HCT116 (cell line): Measurements from ENCODE around the gene MOV10L1. TPM values are rescaled to one million over a fixed set of nuclear protein-coding genes. Genes with fewer than 3 reads are reported as not detected.

Source experiments
- ATAC-seq: fragments of 200-7000 bp; cut with Tn5 transposase; 2 replicates; pipeline ENCODE4 v1.9.1; 2020; ENCODE audit warnings: mild to moderate bottlenecking, moderate library complexity
- BruUV-seq: library from RNA; stranded (reverse); fragments of 400-500 nt; replicated peaks from 2 replicates; lab custom pipeline; 2021; lab: Mats Ljungman, UMichigan
- CTCF ChIA-PET: fragments of 300-600 bp; sonication (Branson Sonifier 250); formaldehyde crosslinking; loops from one replicate; lab custom pipeline; 2021; ENCODE audit warnings: antibody characterized with exemption; lab: Charles Lee
- POLR2A ChIA-PET: fragments of 300-600, 350-600 bp; sonication (Branson Sonifier 250); formaldehyde crosslinking; loops from one replicate; lab custom pipeline; 2021; ENCODE audit warnings: antibody characterized with exemption; lab: Charles Lee
- RAD21 ChIA-PET, 2 experiments: fragments of 300-600 bp; sonication (Branson Sonifier 250); formaldehyde crosslinking; loops; one replicate each; lab custom pipeline; 2023; ENCODE audit warnings: low total read pairs in 2 of 2; ENCODE audit not compliant: uncharacterized antibody in 2 of 2, unreplicated experiment in 2 of 2, low non-redundant PET in 1 of 2; lab: Charles Lee
- DNase-seq: peaks from one replicate; pipeline ENCODE4 v3.0.0-alpha.2; 2010; ENCODE audit warnings: low read depth, low spot score
- H2AFZ ChIP-seq: fragments of 200-600 bp; shearing (Covaris generic), sonication (generic); 2 replicates; pipeline ENCODE4 v1.6.1; 2017; ENCODE audit warnings: low read depth, mixed run types, mixed read lengths, antibody characterized with exemption, low read length; ENCODE audit not compliant: poor library complexity, severe bottlenecking
- H3K27ac ChIP-seq: 2 replicates; pipeline ENCODE4 v1.5.1; 2012; ENCODE audit warnings: low read depth, low read length
- H3K27me3 ChIP-seq: fragments of 200-600 bp; sonication (generic); 2 replicates; pipeline ENCODE4 v1.6.1; 2016; ENCODE audit warnings: mixed run types, low read length, mixed read lengths; ENCODE audit not compliant: insufficient read depth
- H3K36me3 ChIP-seq, 2 experiments: fragments of 200-500 bp in 1 of 2; fragments of 200-600 bp in 1 of 2; sonication (Bioruptor generic) in 1 of 2; sonication (generic) in 1 of 2; 2 replicates each; pipeline versions ENCODE4 v1.5.1 to v1.6.1; 2014 to 2016; ENCODE audit warnings: low read length in 2 of 2, inconsistent platforms in 1 of 2, mixed read lengths in 1 of 2, mixed run types in 1 of 2; ENCODE audit not compliant: insufficient read depth in 2 of 2, control insufficient read depth in 1 of 2
- H3K4me1 ChIP-seq, 2 experiments: fragments of 200-600 bp in 1 of 2; sonication (generic) in 1 of 2; 2 replicates each; pipeline versions ENCODE4 v1.5.1 to v1.6.1; 2012 to 2017; ENCODE audit warnings: low read length in 2 of 2, inconsistent platforms in 1 of 2, mild to moderate bottlenecking in 1 of 2, mixed read lengths in 1 of 2, mixed run types in 1 of 2, moderate library complexity in 1 of 2; ENCODE audit not compliant: insufficient read depth in 2 of 2, control insufficient read depth in 1 of 2
- H3K4me2 ChIP-seq: fragments of 200-600 bp; sonication (generic); 2 replicates; pipeline ENCODE4 v1.6.1; 2017; ENCODE audit warnings: mixed run types, low read length, mixed read lengths
- H3K4me3 ChIP-seq, 2 experiments: fragments of 200-600 bp in 1 of 2; sonication (generic) in 1 of 2; replicated peaks in 1 of 2; 2 replicates each; pipeline ENCODE4 v1.5.1; 2011 to 2016; ENCODE audit warnings: low read length in 2 of 2, control low read depth in 1 of 2, low read depth in 1 of 2, mild to moderate bottlenecking in 1 of 2, mixed read lengths in 1 of 2, mixed run types in 1 of 2
- H3K79me2 ChIP-seq: fragments of 200-600 bp; sonication (generic); 2 replicates; pipeline ENCODE4 v1.6.1; 2017; ENCODE audit warnings: mild to moderate bottlenecking, mixed run types, low read length, moderate library complexity, mixed read lengths; ENCODE audit not compliant: insufficient read depth
- H3K9ac ChIP-seq: fragments of 200-600 bp; sonication (generic); 2 replicates; pipeline ENCODE4 v1.6.1; 2016; ENCODE audit warnings: low read length, mixed read lengths
- H3K9me2 ChIP-seq: fragments of 200-600 bp; sonication (generic), shearing (Covaris generic); 2 replicates; pipeline ENCODE4 v1.6.1; 2017; ENCODE audit warnings: mixed run types, mild to moderate bottlenecking, moderate library complexity; ENCODE audit not compliant: insufficient read depth
- H3K9me3 ChIP-seq, 2 experiments: fragments of 200-500 bp in 1 of 2; fragments of 200-600 bp in 1 of 2; sonication (Bioruptor generic) in 1 of 2; sonication (generic) in 1 of 2; 2 replicates each; pipeline ENCODE4 v1.6.1; 2014 to 2017; ENCODE audit warnings: low read length in 2 of 2, mixed read lengths in 2 of 2, inconsistent platforms in 1 of 2, low read depth in 1 of 2, mild to moderate bottlenecking in 1 of 2, mixed run types in 1 of 2, moderate library complexity in 1 of 2; ENCODE audit not compliant: control insufficient read depth in 1 of 2, insufficient read depth in 1 of 2
- H4K20me1 ChIP-seq: fragments of 200-600 bp; sonication (generic), shearing (Covaris generic); 2 replicates; pipeline ENCODE4 v1.6.1; 2017; ENCODE audit warnings: mixed run types, mild to moderate bottlenecking, moderate library complexity; ENCODE audit not compliant: insufficient read depth
- CTCF ChIP-seq, 3 experiments: fragments of 200-600 bp in 1 of 3; sonication (generic) in 1 of 3; IDR thresholded peaks in 2 of 3; conservative IDR thresholded peaks in 1 of 3; 2 replicates each; pipeline ENCODE4 v1.5.1; 2012 to 2017; ENCODE audit warnings: low read depth in 2 of 3, low read length in 2 of 3, antibody characterized with exemption in 1 of 3, borderline replicate concordance in 1 of 3, control low read depth in 1 of 3, mild to moderate bottlenecking in 1 of 3, mixed read lengths in 1 of 3, mixed run types in 1 of 3, moderate library complexity in 1 of 3; ENCODE audit not compliant: insufficient read depth in 1 of 3
- ELF1 ChIP-seq: IDR thresholded peaks from 2 replicates; pipeline ENCODE4 v1.6.1; 2012; ENCODE audit warnings: low read depth, borderline replicate concordance
- RAD21 ChIP-seq: IDR thresholded peaks from 2 replicates; pipeline ENCODE4 v1.6.1; 2012; ENCODE audit warnings: low read depth, mild to moderate bottlenecking
- SP1 ChIP-seq: IDR thresholded peaks from 2 replicates; pipeline ENCODE4 v1.6.1; 2012; ENCODE audit warnings: low read depth
- SRF ChIP-seq: IDR thresholded peaks from 2 replicates; pipeline ENCODE4 v1.6.1; 2012; ENCODE audit warnings: low read depth
- ZFX ChIP-seq: fragments of 450-650 bp; IDR thresholded peaks from 2 replicates; pipeline ENCODE4 v1.6.1; 2017
- ZNF274 ChIP-seq: fragments of 200-500 bp; sonication (Bioruptor generic); IDR thresholded peaks from 2 replicates; pipeline ENCODE4 v1.6.1; 2014; ENCODE audit warnings: mild to moderate bottlenecking, low read depth, low read length, inconsistent platforms
- intact Hi-C: fragments of 100-400 bp; cut with micrococcal nuclease; formaldehyde crosslinking; loops from 2 replicates; pipeline ENCODE4 v1.10.0; 2022
- total RNA-seq: library from RNA; stranded (reverse); gene quantifications from one replicate; pipeline ENCODE4 v1.2.1, GENCODE V29; 2021; ENCODE audit not compliant: unreplicated experiment
- TF ChIP-seq, protein P1 (sequence below): IDR thresholded peaks from 2 replicates; pipeline ENCODE4 v1.6.1; 2012

MOV10L1 gene
- total RNA-seq, 1 experiment from 2014 or later, result not detected

DNA sequence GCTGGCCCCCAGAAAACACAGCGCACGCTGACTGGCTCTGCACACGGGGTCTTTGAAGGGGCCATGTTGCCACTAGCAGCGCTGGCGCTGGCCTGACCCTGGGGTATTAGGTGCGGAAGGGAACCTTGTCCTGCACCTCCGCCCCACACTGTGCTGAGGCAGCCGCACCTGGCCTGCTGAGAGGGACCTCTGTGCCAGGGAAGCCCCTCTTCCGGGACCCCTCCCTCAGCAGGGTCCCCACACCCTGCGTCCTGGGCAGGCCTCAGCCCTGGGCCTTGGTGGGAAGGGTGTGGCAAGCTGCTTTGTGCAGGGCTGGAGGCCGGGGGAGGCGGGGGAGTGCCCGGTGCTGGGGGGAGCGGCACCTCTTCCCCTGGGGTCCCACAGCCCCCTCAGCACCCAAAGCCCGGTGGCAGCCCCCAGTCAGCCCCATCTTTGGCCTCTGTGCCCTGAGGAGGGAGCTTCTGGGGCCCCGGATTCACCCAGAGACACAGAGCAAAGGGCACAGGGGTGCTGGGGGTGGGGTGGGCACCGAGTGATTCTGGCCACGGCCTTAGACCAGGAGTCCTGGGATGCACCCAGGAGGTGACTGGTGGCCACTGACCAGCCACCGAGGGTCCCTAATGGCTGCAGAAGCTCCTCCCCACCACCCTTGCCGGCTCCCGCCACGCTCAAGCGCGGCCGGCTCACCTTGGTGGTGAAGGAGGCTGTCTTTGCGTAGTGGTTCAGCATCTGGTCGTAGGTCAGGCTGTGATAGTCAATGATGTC lies 43.1 kb upstream of the MOV10L1 start:
- Histone ChIP-seq H3K9ac (no peak overlapping the region), H4K20me1 (no peaks in the 10 kb centered on the region), H3K9me2 (no peaks in the 10 kb centered on the region), H3K4me3 (no peak overlapping the region), H3K36me3 (no peaks in the 10 kb centered on the region), H3K4me2 (no peak overlapping the region), H3K27me3 (no peaks in the 10 kb centered on the region), H3K27ac (no peak overlapping the region), H3K9me3 (no peaks in the 10 kb centered on the region), H2AFZ (no peak overlapping the region), H3K79me2 (no peaks in the 10 kb centered on the region), H3K4me1 (no peaks in the 10 kb centered on the region)
- ChIA-PET CTCF (no interaction called here), POLR2A (no interaction called here), RAD21 (no interaction called here)
- no peak for DNase-seq
- ATAC-seq, result no peak
- intact Hi-C loops, result no loop called here
- no TSS peak for BruUV-seq
- TF ChIP-seq ZNF274 (no peak), SP1 (no peak), ZFX (no peak), RAD21 (no peak), CTCF (IDR thresholded peaks at IDR 0.05 in 2 of 3, conservative IDR thresholded peaks at IDR 0.05 in 1 of 3; ENCODE audit: borderline replicate concordance in 1 of 3, insufficient read depth in 1 of 3, low read depth in 2 of 3, low read length in 2 of 3) (no peak), SRF (no peak)
- TF ChIP-seq, protein P1, sequence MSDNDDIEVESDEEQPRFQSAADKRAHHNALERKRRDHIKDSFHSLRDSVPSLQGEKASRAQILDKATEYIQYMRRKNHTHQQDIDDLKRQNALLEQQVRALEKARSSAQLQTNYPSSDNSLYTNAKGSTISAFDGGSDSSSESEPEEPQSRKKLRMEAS, result no peak

DNA sequence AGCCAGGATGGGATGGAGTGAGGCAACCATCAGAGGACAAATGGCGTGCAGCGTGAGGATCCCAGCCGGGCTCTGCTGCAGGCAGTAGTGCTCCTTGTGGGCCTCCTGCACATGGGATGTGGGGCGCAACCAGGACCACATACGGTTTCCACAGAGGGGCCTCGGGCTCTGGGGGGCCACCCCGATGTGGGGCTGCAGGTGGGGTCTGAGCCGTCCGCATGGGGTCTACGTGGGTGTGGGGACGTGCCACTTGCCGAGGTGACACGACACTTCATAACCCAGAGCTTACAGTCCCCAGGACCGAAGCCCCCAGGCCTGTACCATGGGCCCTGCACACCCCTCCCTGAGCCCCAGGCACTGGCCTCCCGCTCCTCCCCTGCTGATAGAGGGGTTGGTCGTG lies 42.5 kb upstream of the MOV10L1 start:
- Histone ChIP-seq H4K20me1 (no peaks in the 10 kb centered on the region), H3K27me3 (no peaks in the 10 kb centered on the region), H2AFZ (no peak overlapping the region), H3K9ac (no peak overlapping the region), H3K79me2 (no peaks in the 10 kb centered on the region), H3K9me3 (no peaks in the 10 kb centered on the region), H3K36me3 (no peaks in the 10 kb centered on the region), H3K9me2 (no peaks in the 10 kb centered on the region), H3K4me3 (no peak overlapping the region), H3K27ac (no peak overlapping the region), H3K4me2 (no peak overlapping the region), H3K4me1 (no peaks in the 10 kb centered on the region)
- RAD21 ChIA-PET, result no interaction called here
- TF ChIP-seq ELF1, result no peak
- no peak for TF ChIP-seq SRF
- BruUV-seq, result no TSS peak
- intact Hi-C loops, result no loop called here
- CTCF ChIA-PET, result no interaction called here
- ATAC-seq (no peak), DNase-seq (no peak)
- POLR2A ChIA-PET, result no interaction called here
